Endothelial cell (in vitro differentiated cells): ENCODE results near the gene EGLN1. TPM values are rescaled to one million over a fixed set of nuclear protein-coding genes. Genes with fewer than 3 reads are reported as not detected.
"Not testable (repeated sequence)": the region's sequence is repeated elsewhere in the genome, so short reads cannot be mapped to it uniquely, and the experiment has no call there.

ENCODE experiments used
- DNase-seq: peaks from one replicate; pipeline ENCODE4 v3.0.0; 2021; ENCODE audit warnings: low spot score
- H3K27ac Mint-ChIP-seq: one replicate; pipeline ENCODE4 v1.8.0; 2021; ENCODE audit warnings: mixed read lengths, inconsistent platforms; ENCODE audit not compliant: unreplicated experiment
- H3K27me3 Mint-ChIP-seq: one replicate; pipeline ENCODE4 v1.8.0; 2021; ENCODE audit warnings: mild to moderate bottlenecking, moderate library complexity, mixed read lengths, inconsistent platforms; ENCODE audit not compliant: unreplicated experiment
- H3K36me3 Mint-ChIP-seq: one replicate; pipeline ENCODE4 v1.8.0; 2021; ENCODE audit warnings: mild to moderate bottlenecking, low read depth, mixed read lengths, inconsistent platforms; ENCODE audit not compliant: unreplicated experiment
- H3K4me1 Mint-ChIP-seq: one replicate; pipeline ENCODE4 v1.8.0; 2021; ENCODE audit warnings: mild to moderate bottlenecking, mixed read lengths, inconsistent platforms; ENCODE audit not compliant: unreplicated experiment
- H3K4me3 Mint-ChIP-seq: one replicate; pipeline ENCODE4 v1.8.0; 2021; ENCODE audit warnings: mild to moderate bottlenecking, mixed read lengths, inconsistent platforms; ENCODE audit not compliant: unreplicated experiment
- H3K9me3 Mint-ChIP-seq: one replicate; pipeline ENCODE4 v1.8.0; 2021; ENCODE audit warnings: mixed read lengths, inconsistent platforms; ENCODE audit not compliant: unreplicated experiment
- CTCF ChIP-seq: fragments of 200-600 bp; sonication (generic); IDR thresholded peaks from one replicate; pipeline ENCODE4 v1.5.0; 2021; ENCODE audit warnings: antibody characterized with exemption; ENCODE audit not compliant: unreplicated experiment
- total RNA-seq: library from RNA; stranded (reverse); fragmentation: NEBNext Ultra II Directional; extraction: Animal tissue kit (Norgen Biotek cat#: 25700); gene quantifications from one replicate; pipeline ENCODE4 v1.2.1, GENCODE V29; 2021; ENCODE audit not compliant: unreplicated experiment

The EGLN1 gene
- total RNA-seq, 1 donor from 2014 or later: 30.8 TPM

GRCh38 chr1:231442735-231443134 lies 20.6 kb upstream of the EGLN1 start:
- no peak for TF ChIP-seq CTCF
- no peaks in the 10 kb centered on the region for H3K4me1 Mint-ChIP-seq
- no peaks in the 10 kb centered on the region for H3K27me3 Mint-ChIP-seq
- no peak overlapping the region for H3K27ac Mint-ChIP-seq
- H3K9me3 Mint-ChIP-seq: no peaks in the 10 kb centered on the region
- no peak overlapping the region for H3K4me3 Mint-ChIP-seq
- H3K36me3 Mint-ChIP-seq: no peaks in the 10 kb centered on the region
- DNase-seq: no peak

- Mint-ChIP-seq H3K4me1 (peaks cover 2% of the 10 kb centered on the region), H3K9me3 (no peaks in the 10 kb centered on the region), H3K27me3 (peaks cover 8% of the 10 kb centered on the region), H3K36me3 (no peaks in the 10 kb centered on the region), H3K27ac (no peak overlapping the region), H3K4me3 (no peak overlapping the region)
- no peak for DNase-seq
- TF ChIP-seq CTCF: no peak
These were observed 10.9 kb upstream of the EGLN1 start for GRCh38 chr1:231432996-231433395.

GRCh38 chr1:231431665-231432415 lies 9.8 kb upstream of the EGLN1 start:
- Mint-ChIP-seq H3K9me3 (no peaks in the 10 kb centered on the region), H3K27me3 (peaks cover 10% of the 10 kb centered on the region), H3K36me3 (no peaks in the 10 kb centered on the region), H3K27ac (no peak overlapping the region), H3K4me1 (peaks cover 2% of the 10 kb centered on the region), H3K4me3 (no peak overlapping the region)
- no peak for TF ChIP-seq CTCF
- no peak for DNase-seq

- H3K4me3 Mint-ChIP-seq, H3K9me3 Mint-ChIP-seq: not testable (repeated sequence)
These were observed 8.7 kb upstream of the EGLN1 start for GRCh38 chr1:231430678-231431352.

GRCh38 chr1:231428377-231428776 lies 6.3 kb upstream of the EGLN1 start:
- Mint-ChIP-seq H3K36me3 (no peaks in the 10 kb centered on the region), H3K4me3 (no peak overlapping the region), H3K27ac (no peak overlapping the region), H3K27me3 (peaks cover 10% of the 10 kb centered on the region), H3K4me1 (peaks cover 7% of the 10 kb centered on the region), H3K9me3 (no peaks in the 10 kb centered on the region)
- no peak for DNase-seq
- TF ChIP-seq CTCF: no peak

More at GRCh38 chr1:231430678-231431352, 8.7 kb upstream of the EGLN1 start:
- H3K27me3 Mint-ChIP-seq, H3K4me1 Mint-ChIP-seq, H3K27ac Mint-ChIP-seq, H3K36me3 Mint-ChIP-seq, DNase-seq: not testable (repeated sequence)
